ENCODE data around the gene MED12L.

DNA sequence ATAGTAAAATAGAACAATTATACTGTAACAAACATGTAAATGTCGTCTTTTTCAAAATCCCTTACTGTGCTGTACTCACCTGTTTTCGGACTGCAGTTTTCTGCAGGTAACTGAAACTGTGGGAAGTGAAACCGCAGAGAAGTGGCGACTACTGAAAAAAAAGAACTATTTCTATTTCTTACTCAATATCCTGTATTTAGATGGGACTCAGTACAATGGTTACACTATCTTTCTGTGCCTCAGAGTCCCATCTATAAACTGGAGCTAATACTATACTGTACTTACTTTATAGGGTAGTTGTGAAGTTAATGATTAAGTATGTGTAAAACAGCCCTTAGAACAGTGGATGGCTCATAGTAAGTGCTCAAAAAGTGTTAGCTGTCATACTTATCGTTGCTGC is 313.4 kb downstream of the MED12L start:
- TF ChIP-seq CTCF (conservative IDR thresholded peaks at IDR 0.05) (no peak), EZH2 (IDR thresholded peaks at IDR 0.05; ENCODE audit: low read depth) (no peak)
